RKO (cell line): Measurements from ENCODE around the gene EXOC1L.

Source experiments
- DNase-seq: peaks from one replicate; pipeline ENCODE4 v3.0.0-alpha.2; 2016; ENCODE audit warnings: low spot score

The EXOC1L gene, protein sequence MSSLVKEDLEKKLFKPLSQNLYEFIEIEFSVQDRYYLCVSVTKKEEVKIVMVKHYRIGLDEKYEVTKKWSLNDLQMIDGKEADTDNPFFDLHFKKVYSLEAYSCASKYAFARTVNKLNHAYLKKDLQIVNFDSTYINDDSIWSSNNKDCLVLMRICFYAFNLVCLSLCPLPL

DNA sequence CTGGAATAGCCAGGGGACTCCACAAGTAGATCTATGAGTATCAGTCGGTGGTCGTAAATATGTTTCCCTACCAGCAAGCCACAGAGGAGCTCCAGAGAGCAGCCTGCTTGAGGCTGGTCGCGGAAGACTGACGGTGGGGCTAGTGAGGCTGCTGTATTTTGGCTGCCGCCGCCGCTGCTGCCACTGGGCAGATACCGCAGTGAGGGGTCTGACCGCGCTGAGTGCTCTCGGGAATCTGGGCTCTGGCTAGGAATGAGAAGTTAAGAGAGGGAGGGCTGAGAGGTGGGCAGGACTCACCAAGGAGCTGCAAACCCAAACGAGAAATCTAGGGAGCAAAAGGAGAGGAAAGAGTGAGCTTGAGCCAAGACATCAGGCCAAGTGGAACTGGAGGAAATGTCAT is at the start of gene EXOC1L:
EXOC1L (plus strand) TSS at position 157 of the 400 bp plus-strand sequence; CDS start at position 394, 237 bp downstream.
- no peak for DNase-seq

DNA sequence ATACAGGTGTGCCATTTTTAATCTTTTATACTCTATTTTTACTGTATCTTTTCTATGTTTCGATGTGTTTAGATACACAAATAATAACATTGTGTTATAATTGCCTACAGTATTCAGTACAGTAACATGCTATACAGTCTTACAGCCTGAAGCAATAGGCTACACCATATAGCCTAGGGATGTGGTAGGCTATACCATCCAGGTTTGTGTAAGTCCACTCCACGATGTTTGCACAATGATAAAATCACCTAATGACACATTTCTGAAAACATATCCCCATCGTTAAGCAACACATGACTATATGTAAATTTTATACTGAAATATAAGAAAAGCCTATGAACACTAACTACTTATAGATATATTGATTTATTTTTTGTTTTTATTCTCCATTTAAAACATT is 48.9 kb upstream of the EXOC1L start:
- DNase-seq: no peak

DNA sequence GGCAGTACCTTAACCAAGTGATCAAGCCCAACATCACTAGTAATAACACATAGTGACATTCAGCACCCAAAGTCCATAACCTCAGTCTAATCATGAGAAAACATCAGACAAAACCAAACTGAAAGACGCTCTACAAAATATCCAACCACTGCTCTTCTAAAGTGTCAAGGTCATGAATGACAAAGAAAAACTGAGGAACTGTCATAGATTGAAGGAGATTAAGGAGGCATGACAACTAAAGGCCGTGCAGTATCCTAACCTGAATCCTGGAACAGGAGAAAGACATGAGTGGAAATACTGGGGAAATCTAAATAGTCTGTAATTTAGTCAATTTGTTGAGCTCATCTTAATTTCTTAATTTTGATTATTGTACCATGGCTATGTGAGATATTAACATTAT is 38.2 kb upstream of the EXOC1L start:
- DNase-seq: no peak

DNA sequence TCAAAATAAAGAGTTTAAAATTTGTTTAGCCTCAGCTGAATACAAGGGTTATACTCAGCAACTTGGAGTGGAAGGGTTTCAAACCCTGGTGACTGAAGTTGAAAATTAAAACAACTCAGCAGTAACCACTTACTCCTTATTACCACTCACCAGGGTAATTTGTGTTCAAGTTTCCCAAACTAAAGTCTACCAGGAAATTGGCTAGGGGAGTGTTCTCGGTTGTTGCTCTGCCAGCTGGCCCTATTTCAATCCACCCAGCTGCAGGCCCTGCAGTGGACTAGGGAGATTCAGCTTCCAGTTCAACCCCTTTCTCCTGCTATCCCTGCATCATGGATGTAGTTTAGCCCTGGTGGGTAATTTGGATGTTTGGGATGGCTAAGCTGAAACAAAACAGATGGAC is 37.8 kb upstream of the EXOC1L start:
- DNase-seq: no peak

DNA sequence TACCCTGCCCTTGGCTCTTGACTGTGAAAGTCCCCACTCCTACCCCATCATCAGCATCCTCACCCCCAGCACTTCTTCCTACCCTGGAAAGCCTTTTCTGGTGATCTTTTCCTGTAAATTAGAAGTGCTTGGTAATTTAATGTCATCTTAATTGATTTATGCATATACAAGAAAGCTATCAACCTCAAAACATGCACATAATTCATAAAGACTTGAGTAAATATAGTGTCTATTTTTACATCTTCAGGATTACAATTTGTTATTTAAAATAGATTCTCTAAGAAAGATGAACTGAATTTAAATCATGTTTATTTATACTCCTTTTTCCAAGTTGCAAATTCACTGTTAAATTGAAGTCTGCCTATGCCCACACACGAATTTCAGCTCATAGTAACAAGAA is 36.0 kb upstream of the EXOC1L start:
- DNase-seq: no peak

DNA sequence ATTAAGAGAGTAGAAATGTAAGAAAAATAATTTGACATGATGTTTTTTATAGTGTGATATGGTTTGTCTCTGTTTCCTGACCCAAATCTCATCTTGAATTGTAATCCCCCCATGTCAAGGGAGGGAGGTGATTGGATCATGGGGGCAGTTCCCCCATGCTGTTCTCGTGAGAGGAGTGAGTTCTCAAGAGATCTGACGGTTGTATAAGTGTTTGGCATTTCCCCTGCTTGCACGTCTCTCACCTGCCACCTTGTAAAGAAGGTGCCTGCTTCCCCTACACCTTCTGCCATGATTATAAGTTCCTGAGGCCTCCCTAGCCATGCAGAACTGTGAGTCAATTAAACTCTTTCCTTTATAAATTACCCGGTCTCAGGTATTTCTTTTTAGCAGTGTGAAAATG is 34.8 kb upstream of the EXOC1L start:
- DNase-seq: no peak

DNA sequence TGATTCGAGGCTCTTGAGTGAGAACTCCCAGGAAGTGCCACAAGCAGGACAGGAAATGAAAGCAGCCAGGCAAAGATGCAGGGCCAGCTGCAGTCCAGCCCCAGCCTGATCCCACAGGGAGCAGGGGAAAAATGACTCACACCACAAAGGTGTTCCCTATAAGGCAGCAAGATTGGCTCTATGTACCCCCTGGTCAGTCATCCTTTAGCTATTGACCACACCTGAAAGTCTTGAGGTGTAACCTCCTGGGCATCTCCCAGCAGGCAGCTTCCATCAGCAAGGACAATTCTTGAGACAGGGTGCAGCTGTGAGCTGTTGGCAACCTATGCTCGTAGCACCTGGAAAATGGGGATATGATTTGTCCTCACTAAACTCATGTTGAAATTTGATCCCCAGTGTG is 27.9 kb upstream of the EXOC1L start:
- DNase-seq: no peak

DNA sequence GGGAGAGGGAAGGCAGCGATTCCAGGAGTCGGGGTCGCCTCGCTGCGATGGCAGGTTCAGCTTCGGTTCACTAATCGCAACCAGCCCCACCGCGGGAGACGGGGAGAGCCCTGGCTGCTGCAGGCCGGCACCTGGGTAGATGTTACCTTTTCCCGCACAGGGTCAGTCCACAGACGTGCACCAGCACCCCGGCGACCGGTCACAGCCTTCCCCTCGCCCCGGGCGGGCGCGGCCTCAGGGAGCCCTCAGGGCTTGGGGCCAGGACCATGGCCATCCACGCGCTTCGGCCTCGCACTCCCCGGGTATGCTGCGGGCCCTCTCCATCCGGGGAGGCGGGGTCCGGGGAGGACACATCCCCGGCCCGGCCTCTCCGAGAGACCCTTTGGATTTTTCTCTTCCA is 26.1 kb upstream of the EXOC1L start:
- DNase-seq: no peak

DNA sequence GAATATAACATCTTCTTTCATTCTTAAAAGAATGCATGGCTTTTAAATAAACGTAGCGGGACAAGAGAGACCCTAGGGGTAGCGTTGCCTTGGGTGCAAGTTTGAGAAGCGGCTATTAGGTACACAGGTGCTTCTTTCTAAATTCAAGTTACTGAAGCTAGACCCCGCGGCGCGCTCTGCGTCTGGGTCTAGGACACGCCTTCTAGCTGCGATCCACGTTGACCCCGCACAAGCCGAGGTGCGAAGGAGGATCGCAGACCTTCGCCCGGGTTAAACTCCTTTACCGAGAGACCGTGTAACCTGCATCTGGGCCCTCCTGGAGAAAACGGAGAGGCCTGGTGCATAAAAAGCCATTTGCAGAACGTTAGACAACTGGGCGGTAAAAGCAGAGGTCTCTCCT is 25.5 kb upstream of the EXOC1L start:
- DNase-seq: no peak

DNA sequence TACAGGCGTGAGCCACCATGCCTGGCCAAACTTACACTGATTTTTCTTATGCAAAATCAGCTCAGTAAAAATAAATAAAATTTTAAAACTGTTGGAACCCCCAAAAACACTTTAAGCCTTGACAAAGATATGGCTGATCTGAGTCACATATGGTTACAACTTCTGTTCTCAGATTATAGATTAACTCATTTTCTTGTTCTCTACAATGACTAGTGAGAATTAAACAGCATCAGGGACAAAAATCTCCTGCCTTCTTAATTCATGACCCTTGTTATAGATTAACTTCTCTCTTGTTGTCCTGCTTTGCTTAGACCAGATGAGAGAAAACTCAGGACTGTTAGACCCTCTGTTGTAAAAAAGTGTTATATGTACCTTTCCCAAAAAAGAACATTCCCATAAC is 24.2 kb upstream of the EXOC1L start:
- no peak for DNase-seq

DNA sequence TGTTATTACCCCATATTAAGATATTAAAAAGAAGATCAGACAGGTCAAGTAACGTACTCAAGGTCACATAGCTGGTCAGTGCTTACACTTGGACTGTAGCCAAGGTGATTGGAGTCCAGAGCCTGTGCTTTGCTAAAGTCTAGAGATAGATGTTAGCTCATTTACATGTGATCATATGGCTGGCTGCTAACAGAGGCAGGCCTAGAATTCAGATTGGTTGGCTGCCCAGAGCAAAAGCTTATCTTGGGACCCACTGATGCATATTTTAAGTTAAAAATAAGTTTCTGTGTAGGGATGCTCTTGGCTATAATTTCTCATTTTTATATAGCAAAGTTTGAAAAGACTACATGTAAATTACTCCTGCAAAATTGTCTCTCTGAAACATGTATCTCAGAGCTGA is 18.1 kb upstream of the EXOC1L start:
- no peak for DNase-seq

DNA sequence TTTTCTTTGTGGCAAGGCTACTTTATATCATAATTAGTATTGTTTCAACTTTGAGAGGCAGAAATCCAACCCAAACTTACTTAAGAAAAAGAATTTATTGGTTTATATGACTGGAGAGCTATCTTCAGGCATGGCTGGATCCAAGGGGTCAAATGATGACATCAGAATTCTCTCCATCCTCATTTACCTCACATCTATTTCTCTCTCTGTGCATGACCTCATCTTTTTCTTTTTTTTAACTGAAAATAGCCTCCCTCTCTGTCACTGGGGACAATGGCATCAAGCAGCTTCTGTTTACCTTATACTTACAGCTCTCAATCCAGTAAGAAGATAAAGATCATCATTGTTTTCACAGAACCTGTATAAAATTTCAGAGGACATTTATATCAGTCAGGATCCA is 12.0 kb upstream of the EXOC1L start:
- DNase-seq: no peak

DNA sequence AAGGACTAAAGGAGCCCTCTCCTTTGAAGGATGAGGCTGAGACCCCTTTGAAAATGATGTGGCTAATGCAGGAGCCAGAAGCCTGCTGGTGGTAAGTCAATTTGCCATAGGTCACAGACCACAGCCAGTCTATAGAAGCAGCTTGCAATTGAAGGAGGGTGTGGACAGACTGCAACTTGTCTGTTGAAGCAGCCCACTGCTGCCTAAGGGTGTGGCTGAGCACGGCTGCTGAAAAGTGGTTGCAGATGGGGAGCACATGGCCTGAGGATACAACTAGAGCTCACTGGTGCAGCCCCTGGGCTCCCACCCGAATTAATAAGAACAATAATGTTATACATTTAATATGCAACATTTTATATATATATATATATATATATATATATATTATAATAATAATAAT is 11.4 kb upstream of the EXOC1L start:
- no peak for DNase-seq

DNA sequence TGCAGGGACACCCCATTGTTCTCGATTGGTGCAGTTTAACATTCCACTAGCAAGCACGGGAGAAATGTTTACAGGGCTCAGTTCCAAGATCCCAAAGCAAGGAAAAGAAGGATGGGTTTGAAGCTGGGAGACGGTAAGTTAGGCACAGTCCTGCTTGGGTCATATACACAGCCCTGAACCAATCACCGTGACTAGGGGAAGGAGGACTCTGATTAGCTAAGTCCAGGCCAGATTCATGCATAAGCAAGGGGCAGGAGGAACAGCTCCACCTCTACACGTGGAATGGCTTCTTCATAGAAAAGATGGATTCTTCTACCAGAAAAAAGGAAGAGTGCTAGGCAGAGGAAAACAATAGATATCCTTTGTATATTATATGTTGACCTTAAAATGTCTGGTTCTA is 11.0 kb upstream of the EXOC1L start:
- no peak for DNase-seq

DNA sequence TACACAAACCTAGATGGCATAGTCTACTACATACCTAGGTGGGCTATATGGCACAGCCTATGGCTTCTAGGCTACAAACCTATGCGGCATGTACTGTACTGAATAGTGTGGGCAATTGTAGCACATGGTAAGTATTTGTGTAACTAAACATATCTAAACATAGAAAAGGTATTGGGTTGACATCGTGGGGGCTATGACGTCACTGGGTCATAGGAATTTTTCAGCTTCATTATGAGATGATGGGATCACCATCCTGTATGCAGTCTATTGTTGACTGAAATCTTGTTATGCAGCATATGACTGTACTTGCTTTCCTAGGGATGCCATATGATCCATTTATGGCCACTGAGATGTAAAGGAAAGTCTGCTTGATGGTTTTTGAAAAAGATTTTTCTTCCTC is 1.9 kb upstream of the EXOC1L start:
- DNase-seq: no peak

DNA sequence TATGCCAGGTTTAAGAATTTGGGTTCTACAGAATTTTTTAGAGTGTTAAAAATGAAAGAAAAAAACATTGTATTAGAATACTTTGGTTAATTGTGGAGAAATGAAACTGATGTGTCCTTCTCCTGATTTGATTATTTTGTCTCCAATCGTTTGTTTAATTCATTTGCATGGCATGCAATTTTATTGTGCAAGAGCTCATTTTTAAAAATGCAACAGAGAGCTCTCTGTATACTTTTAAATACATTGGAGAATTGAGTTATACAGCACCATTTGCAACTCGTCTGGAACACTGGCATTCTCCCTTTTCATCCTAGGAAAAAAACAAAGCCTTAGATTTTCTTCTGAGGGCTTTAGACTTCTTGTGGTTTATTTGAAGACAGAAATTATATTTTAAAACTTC is 689 bp downstream of the EXOC1L start:
- DNase-seq: no peak

DNA sequence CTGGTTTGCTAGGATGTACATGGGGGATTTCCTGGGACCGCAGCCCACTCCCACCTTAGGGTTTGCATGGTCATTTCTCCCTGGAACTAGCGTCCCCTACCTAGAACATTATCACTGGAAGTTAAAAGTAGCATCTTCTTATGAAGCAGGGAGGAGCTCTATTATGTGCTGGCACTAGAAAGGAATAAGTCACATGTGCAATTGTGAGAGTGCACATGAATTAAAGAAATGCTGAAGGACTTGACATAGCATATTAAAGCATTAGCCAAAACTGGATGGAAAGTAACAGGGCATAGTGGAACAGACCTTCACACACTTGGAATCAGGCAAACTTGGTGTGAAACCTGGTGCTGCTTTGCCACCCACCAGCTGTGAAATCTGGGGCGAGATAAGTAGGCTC is 2.7 kb downstream of the EXOC1L start:
- no peak for DNase-seq

DNA sequence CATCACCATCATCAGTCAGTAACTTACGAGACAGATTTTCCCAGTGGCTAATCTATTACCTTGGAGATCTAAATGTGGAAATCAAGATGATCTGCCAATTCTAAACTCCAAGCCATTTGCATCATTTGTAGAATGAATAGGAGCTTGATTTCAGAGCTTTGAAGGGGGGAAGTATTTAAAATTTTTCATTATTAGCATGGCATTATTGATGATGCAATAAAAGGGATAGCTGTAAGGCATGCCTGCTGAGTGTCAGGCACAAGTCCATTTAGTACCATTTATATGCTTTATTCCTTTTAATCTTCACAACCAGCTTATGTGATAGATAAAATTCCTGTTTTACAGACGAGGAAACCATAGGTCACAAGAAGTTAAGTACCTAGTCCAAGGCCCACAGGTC is 5.3 kb downstream of the EXOC1L start:
- no peak for DNase-seq

DNA sequence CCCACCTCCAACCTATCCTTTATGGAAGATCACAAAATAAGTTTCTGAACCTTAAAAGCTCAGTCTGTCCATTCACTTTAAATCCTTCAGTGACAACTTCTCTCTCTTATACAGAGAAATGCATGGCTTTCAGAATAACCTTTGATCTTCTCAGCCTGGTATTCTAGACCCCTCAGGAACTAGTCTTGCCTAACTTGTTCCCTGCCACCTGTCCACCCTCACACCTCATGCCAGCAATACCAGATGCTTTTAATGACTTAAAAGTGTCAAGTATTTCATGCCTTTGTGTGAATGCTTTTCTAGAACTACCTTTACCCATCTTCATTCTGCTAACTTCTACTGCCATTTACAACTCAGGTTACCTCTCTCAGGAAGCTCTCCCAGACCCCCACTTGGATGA is 7.4 kb downstream of the EXOC1L start:
- DNase-seq: no peak

DNA sequence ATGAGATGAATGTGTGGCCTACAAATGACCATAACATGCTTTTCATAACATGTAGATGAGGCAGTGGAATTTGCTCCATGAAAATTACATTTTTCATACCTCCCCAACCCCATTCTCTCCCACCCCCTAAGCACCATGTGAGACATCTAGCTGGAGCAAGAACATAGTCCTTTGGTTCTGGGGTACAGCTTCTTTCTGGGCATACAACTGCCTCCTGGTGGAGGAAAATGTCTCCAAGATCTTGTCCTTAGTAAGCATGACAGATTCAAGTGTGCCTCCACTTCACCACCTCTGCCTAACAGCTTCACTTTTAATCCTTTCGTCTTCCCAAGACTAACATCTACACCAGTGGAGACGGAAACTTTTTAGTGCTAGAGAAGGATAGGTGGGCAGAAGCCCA is 8.0 kb downstream of the EXOC1L start:
- no peak for DNase-seq

DNA sequence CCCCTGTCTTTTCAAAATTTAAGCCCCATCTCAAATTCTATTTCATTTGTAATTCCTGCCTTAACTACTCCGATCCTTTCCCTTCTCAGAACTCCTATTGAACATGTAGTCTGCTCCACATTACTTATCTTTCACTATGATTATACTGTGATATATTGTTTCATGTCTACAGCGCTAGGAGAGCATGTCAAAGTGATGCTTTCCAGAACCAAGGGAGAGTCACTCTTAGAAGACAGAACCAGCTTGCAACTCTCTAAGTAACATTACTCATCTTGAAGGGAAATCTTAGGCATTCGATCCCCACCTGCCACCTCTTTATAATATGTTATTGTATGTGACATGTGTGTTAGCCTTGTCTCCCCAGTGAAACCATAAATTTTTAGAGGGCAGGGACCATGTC is 10.5 kb downstream of the EXOC1L start:
- DNase-seq: no peak

DNA sequence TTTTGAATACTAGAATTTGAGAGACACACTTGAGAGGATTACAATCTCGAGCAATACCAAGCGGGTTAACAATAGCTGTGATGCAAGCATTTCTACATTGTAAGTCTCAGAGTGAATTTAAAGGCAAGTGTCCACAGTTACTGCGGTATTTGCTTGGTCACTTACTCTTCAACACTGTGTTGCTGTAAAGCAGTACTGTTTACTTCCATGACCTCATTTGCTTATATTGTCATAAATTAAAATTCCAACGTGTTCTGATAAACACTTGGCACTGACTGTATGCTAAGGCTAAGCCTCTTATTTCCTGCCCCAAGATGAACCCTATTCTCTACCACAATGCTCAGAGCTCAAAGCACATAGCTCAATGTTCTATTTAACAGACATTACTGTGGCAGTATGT is 11.1 kb downstream of the EXOC1L start:
- no peak for DNase-seq

DNA sequence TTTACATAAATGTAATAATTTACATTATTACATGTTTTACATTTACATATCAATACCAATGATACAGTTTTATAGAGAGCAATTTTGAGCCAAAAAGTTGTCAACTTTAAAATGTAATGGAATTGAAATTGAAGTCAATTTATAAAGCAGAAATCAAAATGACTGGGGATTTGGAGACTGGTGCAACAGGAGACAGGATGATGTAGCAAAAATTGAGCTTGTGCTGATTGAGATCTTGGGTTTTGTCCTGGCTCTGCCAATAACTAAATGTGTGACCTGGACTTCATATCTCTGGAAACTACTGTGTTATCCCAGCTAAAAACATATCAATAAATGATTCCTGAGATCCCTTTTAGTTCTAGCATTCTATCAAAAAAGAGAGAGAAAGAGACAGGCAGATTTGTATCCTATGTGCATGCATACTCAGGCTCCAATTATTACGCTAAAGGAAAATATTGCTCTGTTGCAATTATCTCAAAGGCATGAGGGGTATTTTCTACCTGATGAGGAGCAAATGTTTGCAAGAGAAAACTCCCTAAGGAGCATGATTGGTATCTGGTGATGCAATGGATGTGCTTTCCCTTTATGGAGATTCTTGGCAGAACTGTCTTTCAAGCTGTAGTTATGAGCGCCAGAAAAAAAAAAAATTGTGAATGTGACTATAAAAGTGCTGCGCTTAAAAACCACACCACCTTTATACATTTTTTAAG is 14.7 kb downstream of the EXOC1L start:
- no peak for DNase-seq

DNA sequence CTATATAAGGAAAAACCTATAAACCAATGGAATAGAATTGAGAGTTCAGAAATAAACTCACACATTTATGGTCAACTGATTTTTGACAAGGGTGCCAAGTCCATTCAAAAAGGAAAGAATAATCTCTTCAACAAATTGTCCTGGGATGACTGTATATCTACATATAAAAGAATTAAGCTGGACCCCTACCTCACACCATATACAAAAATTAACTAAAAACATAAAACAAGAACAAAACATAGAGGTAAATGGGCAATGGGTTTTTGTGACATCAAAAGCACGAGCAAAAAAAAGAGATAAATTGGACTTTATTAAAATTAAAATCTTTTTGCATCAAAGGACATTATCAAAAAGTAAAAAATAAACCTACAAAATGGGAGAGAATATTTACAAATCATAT is 18.3 kb downstream of the EXOC1L start:
- DNase-seq: no peak
